Pons (tissue), 1 donor: ENCODE results near the gene DIP2C.
A peak's percentile ranks its signal among the peaks of the same experiment; 100 is the strongest.
"Not testable (repeated sequence)": the region's sequence is repeated elsewhere in the genome, so short reads cannot be mapped to it uniquely, and the experiment has no call there.

ENCODE experiments used
- DNase-seq: peaks from one replicate; pipeline ENCODE4 v3.0.0-alpha.2; 2016; ENCODE audit warnings: low spot score

DIP2C gene

GRCh38 chr10:273088-273487 lies 416.4 kb downstream of the DIP2C start:
- DNase-seq: no peak

- no peak for DNase-seq
These were observed 417.7 kb downstream of the DIP2C start for GRCh38 chr10:271722-272121.

GRCh38 chr10:271201-271600 lies 418.3 kb downstream of the DIP2C start:
- DNase-seq: no peak

GRCh38 chr10:269440-270074 lies 419.9 kb downstream of the DIP2C start:
- no peak for DNase-seq

- no peak for DNase-seq
These were observed 421.8 kb downstream of the DIP2C start for GRCh38 chr10:267705-268104.

- no peak for DNase-seq
These were observed 422.5 kb downstream of the DIP2C start for GRCh38 chr10:266974-267425.

GRCh38 chr10:265816-266588 lies 423.5 kb downstream of the DIP2C start:
- DNase-seq: not testable (repeated sequence)

GRCh38 chr10:265074-265440 lies 424.4 kb downstream of the DIP2C start:
- DNase-seq: not testable (repeated sequence)

GRCh38 chr10:264160-265073 lies 425.1 kb downstream of the DIP2C start:
- DNase-seq: not testable (repeated sequence)

- no peak for DNase-seq
These were observed 428.5 kb downstream of the DIP2C start for GRCh38 chr10:260819-261429.

GRCh38 chr10:251982-252582 lies 437.4 kb downstream of the DIP2C start:
- DNase-seq: no peak

GRCh38 chr10:248307-248706 lies 441.2 kb downstream of the DIP2C start:
- no peak for DNase-seq

GRCh38 chr10:247480-247879 lies 442.0 kb downstream of the DIP2C start:
- no peak for DNase-seq

- DNase-seq: no peak
These were observed 443.0 kb downstream of the DIP2C start for GRCh38 chr10:246431-246830.

- DNase-seq: peak; percentile 89
These were observed 445.2 kb downstream of the DIP2C start for GRCh38 chr10:244227-244626.

GRCh38 chr10:241966-242643 lies 447.4 kb downstream of the DIP2C start:
- peak; percentile 13 for DNase-seq

GRCh38 chr10:241451-241850 lies 448.0 kb downstream of the DIP2C start:
- DNase-seq: peak; percentile 74

- DNase-seq: no peak
These were observed 450.4 kb downstream of the DIP2C start for GRCh38 chr10:239109-239508.

- no peak for DNase-seq
These were observed 453.6 kb downstream of the DIP2C start for GRCh38 chr10:235915-236314.

- no peak for DNase-seq
These were observed 454.6 kb downstream of the DIP2C start for GRCh38 chr10:234708-235406.
